HG03442 (cell line): ENCODE measurements around the gene SP110.
"Not testable (repeated sequence)": the region's sequence is repeated elsewhere in the genome, so short reads cannot be mapped to it uniquely, and the experiment has no call there.

Experiments used
- ATAC-seq: cut with Tn5 transposase; IDR thresholded peaks from one replicate; pipeline ENCODE4 v1.9.1; 2021; ENCODE audit warnings: mild to moderate bottlenecking, moderate library complexity; ENCODE audit not compliant: unreplicated experiment

Gene SP110

DNA sequence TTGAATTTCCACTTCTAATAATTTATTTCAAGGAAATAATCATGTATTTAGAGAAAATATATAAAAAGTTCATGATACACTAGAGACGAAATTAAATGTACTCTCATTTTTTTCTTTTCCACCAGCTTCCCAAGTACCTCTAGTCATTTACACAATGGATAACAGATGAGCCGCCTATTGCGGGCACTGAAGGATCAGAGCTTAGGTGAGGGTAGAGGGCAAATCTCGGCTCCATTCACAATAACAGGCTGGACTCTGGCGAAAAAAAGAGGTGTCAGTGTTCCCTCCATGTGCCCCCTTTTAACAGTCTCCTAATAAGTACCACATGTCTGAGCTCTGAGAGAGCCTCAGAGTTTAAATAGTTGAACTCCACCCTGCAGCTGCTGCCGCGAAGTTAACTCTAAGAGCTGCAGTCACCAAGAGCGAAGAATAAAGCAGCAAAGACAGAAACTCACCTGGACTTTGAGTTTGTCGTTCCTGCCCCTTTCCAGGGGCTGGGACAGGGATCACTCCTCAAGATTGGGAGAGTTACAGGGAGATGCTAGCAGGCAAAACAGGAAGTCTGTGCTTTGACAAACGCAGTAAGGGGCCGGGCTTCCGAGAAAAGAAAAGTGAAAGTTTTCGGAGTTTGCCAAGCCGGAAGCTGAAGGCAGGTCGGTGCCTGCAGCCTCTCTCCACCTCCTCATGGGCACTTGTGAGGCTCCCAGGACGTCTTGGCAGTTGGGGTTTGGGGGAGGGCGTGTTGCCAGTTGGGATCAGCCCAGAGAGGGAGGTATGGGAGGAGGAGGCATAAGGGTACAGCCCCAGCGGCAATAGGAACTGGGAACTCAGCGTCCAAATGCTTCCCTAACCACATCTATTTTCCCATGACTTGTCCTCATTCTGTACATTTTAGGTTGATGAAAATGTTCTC lies at the start of gene SP110:
Gene SP110, minus strand, starts transcription at position 566 of the 913 bp plus-strand sequence. CDS start 3,057 bp downstream, outside the sequence.
- ATAC-seq, result peak; percentile 70

DNA sequence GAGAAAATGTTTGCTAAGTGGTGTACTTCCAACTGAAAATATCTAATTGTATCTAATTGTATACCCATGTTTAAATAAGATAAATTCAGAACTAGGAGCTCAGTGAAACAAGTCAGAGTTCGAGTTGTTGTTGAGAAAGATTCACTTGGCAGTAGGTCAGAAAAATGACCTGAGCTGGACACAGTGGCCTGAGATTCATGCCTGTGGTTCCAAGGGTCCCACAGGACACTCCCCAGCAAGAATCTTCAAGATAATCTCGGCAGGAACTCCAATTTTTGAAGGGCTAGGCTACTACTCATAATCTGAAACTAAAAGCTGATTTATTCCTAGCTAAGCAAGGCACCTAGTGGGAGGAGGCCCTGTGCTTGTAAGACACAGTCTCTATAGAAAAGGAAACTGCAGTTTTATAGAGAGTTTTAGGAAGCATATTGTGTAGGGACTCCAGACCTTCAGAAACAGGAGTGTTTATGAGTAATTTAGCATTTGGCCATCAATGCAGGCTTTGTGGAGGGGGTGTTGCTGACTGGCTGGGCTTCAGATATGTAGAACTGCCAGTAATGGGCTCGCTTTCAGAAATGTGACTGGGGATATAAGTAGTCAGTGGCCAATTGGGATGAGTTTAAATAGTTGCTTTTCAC lies 48.9 kb upstream of the SP110 start:
- ATAC-seq, result peak; percentile 54

DNA sequence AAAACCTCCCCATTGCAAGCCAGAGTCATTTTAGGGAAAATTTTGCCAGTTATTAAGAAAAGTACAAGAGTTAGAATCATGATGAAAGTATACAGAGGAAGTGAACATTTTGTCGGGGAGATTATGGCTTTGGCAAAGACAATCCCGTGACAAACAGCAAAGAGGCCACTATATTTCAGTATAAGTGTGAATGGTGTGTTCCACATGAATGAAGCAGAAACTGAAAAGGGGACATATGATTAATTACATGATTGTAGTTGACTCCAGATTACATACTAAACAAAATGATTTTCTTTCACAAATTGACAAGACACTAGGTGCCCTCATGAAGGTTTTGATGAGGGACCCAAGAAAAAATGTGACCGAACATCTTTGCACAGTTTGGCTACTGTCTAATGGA lies 47.8 kb upstream of the SP110 start:
- peak; percentile 67 for ATAC-seq

DNA sequence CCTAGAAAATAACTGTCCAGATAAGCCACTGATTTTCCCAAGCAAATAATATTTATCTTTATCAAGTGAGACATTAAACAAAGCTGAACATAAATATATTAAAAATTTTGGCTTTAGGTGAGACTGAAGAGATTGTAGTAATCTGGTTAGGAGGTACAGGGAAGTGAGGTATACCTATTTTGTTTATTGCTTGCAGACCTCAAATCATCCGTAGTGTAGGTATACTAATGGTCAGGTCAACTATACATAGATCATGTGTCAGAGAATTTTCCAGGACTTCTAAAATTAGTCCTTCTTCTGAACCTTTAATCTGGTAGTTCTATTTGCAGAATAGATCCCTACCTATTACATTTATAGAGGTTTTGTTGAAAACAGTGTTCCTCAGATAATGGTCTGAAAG lies 47.3 kb upstream of the SP110 start:
- peak; percentile 11 for ATAC-seq

DNA sequence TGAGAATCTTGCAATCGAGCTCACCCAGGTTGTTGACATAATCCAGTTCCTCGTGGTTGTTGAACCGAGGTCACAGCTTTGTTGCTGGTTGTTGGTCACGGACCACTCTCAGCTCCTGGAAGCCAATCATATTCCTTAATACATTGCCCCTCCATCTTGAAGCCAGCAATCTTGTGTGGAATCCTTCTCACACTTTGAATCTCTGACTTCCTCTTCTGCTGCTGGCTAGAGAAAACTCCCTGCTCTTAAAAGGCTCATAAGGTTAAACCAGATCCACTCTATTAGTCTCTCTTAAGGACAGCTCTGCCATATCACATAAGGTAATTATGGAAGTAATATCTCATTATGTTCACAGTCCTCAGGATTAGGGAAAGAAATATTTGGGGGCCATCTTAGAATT lies 46.9 kb upstream of the SP110 start:
- no peak for ATAC-seq

DNA sequence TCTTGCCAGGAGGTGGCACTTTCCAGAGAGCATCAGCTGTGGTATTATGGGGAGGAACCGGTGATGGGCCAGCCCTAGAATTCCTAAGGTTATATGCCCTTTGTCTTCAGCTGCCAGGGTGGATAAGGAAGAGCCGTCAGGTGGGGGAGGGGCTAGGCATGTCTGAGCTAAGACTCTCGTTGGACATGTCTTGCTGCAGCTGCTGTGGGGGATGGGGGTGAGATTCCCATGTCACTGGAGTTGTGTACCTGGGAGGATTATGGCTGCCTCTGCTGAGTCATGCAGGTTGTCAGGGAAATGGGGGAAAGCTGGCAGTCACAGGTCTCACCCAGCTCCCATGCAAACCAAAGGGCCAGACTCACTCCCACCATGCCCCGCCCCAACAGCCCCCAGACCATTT lies 45.2 kb upstream of the SP110 start:
- ATAC-seq, result not testable (repeated sequence)

DNA sequence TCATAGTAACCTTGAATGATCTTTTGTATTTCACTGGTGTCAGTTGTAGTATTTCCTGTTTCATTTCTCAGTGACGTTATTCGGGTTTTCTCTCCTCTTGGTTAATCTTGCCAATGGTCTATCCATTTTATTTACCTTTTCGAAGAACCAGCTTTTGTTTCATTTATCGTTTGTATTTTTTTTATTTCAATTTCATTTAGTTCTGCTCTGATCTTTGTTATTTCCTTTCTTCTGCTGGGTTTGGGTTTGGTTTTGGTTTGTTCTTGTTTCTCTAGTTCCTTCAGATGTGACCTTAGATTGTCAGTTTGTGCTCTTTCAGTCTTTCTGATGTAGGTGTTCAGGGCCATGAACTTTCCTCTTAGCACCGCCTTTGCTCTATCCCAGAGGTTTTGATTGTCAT lies 42.5 kb upstream of the SP110 start:
- ATAC-seq, result no peak

DNA sequence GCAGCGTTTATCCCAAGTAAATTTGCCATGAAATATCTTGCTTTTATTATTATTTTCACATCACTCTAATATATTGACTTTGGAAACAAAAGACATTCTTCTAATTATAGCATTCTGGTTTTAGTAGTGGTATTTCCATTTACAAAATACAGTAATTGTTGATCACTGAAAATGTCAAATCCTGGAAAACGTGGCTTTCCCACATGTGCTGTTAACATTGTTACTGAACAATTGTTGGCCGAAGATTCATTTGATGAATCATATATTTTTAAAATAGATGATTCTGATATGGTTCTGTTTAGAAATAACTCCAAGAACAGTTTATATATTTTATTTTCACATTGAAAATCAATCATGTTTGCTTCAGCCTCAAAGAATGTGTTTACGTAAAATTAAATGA lies 38.7 kb upstream of the SP110 start:
- no peak for ATAC-seq

DNA sequence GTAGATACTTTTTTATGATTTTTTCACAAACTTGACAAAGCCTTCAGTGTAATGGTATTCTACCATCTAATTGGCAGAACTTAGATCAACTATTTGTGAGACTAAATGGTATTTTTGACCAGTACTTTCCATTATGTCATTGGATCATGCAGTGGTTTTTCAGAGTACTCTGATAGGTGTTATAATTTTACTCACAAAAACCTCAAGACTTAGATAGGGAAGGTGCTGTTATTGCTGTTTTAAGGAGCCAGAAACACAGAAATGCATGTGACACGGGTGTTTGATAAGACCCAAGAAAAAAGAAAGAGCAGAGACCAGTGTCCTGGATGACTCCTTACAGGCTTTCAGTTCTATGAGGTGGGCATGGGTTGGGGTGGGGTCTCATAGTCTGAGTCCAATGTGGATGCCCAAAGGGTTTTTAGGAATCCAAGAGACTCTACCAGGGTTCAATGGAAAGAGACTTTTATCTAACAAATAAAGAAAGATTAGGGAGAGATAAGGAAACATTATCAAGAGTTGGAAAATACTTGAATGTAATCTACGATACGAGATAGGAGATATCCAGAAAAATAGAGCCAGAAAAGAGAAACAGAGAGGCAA lies 37.0 kb upstream of the SP110 start:
- no peak for ATAC-seq

DNA sequence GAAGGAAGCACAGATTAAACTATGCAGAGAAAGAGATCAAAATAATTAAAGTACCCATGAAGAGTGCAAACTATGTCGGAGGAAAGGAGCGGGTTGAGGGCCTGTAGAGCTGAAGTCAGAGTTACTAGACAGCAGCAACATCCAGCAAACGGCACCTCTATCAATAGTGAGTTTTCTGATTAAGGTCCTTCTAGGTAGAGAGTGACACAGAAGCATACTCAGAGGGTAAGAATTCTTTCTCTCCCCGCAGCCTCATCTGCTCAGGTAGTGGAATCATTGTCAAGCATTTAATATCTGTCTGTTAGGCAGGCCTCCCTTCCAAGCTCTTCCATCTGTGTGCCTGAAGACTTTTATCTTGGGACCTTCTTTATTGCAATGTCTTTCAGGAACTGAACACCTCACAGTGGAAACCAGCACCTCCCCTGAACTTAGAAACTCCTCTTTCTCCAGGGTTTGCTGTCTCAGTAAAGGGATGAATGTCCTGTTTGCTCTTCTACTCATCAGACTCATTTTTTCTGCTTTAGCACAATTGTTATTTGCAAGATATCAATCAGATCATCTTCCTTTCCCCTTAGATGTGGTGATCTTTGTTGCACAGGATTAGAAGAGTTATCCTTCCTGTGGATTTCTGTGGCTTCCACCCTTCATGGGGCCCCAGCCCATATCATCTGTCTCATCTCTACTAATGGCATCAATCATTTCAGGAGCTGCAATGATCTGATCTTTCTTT lies 34.5 kb upstream of the SP110 start:
- ATAC-seq, result no peak

DNA sequence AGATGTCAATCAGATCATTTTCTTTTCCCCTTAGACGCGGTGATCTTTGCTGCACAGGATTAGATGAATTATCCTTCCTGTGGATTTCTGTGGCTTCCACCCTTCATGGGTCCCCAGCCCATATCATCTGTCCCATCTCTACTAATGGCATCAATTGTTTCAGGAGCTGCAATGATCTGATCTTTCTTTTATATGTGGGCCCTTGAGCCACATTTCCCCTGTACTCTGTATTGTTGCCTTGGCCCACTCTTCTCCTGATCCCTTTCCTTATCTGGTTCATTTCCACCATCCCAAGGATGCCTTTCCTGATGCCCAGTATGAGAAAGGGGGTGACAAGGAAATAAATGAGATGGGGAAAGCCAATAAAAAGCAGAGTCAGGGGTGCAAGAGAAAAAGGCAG lies 30.4 kb upstream of the SP110 start:
- no peak for ATAC-seq

DNA sequence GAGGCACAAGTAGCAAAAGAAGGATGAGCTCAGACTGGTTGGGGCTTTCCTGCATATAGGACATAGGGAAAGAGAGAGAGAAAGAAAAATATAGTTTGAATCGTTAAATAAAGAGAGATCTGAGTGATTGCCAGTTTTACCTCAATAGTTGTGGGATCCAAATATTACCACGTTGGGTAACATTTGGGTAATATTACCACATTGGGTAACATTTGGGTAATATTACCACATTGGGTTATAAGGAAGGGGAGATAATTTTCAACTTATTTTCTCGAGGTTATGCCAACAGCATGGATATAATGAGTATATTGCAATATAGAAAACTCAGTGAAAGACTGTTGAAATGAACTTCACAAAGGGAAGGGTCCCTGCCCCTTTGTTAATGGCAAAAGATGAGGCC lies 26.4 kb upstream of the SP110 start:
- ATAC-seq, result no peak

DNA sequence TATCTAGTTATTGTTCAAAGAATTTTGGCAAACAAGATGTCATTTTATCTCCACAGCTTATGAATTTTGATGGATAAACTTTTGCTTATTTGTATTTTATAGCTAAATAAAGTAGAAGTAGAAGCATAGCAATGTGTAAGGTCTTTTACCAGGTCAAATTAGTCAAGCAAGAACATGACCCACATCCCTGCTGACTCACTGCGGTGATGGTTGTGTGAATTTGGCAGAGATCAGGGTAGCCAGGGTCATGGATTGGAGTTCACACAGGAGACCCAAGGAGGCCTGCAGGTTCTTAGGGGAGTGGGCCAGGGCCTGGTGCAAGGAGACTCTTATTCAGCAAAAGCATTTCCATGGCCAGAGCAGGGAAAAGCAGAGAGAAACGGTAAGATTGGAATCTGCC lies 24.4 kb upstream of the SP110 start:
- no peak for ATAC-seq

DNA sequence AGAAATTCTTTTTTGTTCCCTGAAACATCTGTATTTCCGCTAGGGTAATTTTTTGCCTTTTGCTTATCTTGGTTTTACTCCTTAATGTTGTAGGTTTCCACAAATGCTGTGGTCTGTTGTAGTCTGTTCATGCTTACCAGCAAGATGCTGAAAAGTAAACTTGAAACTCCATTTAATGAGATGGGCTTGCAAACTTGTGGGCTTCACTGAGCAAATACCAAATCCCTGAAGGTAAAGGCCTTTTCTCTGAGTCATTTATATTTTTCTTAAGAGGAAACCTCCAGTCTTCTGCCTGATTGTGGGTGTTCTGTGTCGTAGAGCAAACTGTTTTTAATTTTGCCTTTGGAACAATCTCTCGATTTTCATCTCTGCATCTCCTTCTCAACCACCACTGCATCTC lies 15.1 kb upstream of the SP110 start:
- peak; percentile 49 for ATAC-seq

DNA sequence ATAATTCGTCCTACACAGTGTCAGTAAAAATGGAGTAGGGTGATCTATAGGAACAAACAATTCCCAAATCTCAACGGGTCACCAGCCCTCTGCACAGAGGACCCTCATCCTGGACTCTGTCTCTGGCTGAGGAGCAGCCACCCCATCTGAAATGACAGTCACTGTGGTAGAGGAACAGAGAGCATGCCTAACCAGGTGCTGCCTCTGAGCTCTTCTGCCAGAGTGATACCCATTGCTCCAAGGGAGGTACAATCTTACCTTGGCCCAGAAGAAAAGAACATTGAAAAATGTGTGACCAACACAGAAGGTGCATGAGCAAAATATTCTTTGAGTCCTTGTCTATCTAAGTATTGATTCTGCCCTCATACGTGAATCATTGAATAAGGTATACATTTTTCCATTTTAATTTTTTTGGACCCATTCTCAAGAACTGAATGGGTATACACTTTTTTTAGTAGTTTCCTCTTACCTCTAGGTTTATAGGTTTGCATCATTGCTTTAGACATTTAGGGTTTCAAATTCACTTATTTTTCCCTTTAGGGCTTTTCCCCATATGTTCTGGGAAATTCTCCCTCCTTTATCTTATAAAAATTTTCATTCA lies 14.4 kb upstream of the SP110 start:
- peak; percentile 61 for ATAC-seq

DNA sequence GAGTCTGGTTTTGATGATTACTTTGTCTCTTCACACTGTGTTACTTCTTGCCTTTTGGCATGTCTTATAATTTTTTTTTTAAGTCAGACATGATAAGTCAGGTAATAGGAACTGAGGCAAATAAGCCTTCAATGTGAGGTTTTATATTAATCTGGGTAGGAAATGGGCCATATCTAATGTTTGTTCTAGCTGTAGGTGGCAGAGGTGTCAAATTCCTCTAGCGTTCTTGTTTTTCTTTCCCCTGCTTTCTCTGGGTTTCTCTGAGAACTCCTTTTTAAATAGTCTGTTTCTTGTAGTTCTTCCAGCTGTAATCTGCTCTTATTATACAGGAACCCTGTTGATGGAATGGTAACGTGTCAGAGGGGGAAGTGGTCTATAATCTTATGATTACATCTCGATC lies 11.5 kb upstream of the SP110 start:
- no peak for ATAC-seq

DNA sequence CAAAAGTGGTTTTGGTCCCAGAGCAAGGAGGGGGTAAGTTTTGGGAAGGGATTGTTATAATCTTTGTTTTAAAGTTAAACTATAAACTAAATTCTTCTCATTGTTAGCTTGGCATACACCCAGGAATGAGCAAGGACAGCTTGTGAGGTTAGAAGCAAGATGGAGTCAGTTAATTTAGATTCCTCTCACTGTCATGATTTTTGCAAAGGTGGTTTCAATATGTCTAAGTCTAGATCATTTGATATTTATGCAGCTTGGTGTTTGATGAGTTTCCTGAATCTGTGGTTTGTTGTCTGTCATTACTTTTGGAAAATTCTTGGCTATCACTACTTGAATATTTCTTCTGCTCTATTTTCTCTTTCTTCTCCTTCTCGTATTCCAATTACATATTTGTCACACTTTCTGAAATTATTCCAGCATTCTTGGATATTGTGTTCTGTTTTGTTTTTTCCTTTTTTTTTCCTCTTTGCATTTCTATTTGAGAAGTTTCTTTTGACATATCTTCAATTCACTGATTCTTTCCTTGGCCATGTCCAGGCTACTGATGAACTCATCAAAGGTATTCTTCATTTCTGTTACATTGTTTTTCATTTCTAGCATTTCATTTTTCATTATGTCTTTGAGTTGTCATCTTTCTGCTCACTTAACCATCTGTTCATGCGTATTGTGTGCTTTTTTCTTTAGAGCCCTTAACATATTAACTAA lies 10.9 kb upstream of the SP110 start:
- no peak for ATAC-seq

DNA sequence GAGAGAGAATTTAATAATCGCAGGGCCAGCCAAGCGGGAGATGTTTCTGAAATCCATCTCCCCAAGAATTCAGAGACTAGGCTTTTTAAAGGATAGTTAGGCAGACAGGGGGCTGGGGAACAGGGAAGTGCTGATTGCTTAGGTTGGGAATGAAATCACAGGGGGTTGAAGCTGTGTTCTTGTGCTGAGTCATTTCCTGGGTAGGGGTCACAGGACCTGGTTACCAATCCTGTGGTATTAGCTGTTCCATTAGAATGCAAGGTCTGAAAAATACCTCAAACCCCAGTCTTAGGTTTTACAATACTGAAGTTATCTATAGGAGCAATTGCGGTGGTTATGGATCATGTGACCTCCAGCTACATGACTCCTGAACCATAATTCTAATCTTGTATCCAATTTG lies 10.3 kb upstream of the SP110 start:
- no peak for ATAC-seq

DNA sequence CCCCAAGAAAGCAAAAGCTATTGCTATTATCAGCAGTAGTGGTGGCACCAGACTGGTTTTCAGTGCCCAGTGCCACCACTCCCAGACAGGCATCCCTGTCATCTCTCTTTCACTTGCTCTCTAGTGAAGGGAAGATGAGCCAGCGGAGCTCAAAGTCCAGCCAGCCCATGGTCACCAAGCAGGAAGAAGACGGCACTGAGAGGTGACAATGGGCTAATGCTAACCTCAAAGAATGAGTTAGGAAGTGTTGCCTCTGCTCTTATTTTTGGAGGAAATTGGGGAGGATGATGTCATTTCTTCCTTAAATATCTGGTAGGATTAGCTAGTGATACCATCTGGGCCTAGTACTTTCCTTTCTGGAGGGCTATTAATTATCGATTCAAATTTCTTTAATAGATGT lies 7.4 kb upstream of the SP110 start:
- ATAC-seq, result no peak

DNA sequence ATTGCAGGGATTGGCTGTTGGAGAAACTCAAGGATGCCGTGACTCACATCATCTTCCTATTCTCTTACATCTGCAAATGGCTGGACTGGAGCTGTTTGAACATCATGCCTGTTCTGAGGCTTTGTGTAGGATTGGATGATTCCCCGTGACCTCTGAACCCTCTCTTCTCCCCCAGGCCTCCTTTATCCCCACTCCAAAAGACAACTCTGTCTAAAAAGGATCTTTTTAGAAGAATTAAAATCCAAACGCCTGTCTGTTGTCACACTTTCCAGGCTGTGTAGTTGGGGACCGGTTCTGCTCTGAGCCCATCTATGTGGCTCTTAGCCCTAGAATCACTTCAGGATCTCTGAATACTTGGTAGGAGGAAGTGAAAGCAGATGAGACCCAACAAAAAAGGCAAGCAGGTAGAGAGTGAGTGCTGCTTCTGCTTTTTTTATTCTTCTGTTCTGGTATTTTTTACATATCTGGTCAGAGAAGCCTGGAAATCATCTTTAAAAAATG lies 6.3 kb upstream of the SP110 start:
- ATAC-seq, result peak; percentile 65
